Endothelial cell of hepatic sinusoid (primary cell): ENCODE data around the gene PPP1R1A.

Experiments
- in situ Hi-C: cut with HindIII; loops from 2 replicates; pipeline ENCODE4 v1.10.0; 2017; ENCODE audit warnings: low sequenced_read_pairs

The PPP1R1A gene

GRCh38 chr12:54538136-54538700 lies 50.2 kb downstream of the PPP1R1A start:
- in situ Hi-C loops: no loop called here

- in situ Hi-C loops: no loop called here
Measured at GRCh38 chr12:54535474-54535873, 53.0 kb downstream of the PPP1R1A start.

GRCh38 chr12:54529581-54529980 lies 58.9 kb downstream of the PPP1R1A start:
- in situ Hi-C loops: no loop called here
